GM23338 (cell line): ENCODE results near the gene PPP2R5E. TPM values are rescaled to one million over a fixed set of nuclear protein-coding genes. Genes with fewer than 3 reads are reported as not detected.

Experiments used
- ATAC-seq: fragments of 200-7000 bp; cut with Tn5 transposase; 3 replicates; pipeline ENCODE4 v1.9.1; 2020
- DNase-seq: peaks from one replicate; pipeline ENCODE4 v3.0.0-alpha.2; 2015; ENCODE audit warnings: low spot score
- H2AFZ ChIP-seq: fragments of 200-600 bp; sonication (generic); 2 replicates; pipeline ENCODE4 v1.8.0; 2016; ENCODE audit warnings: antibody characterized with exemption, mild to moderate bottlenecking, moderate library complexity
- H3F3A ChIP-seq: fragments of 200-600 bp; sonication (generic); replicated peaks from 2 replicates; pipeline ENCODE4 v1.8.0; 2017; ENCODE audit warnings: antibody characterized with exemption, mixed run types, low read depth
- H3K27ac ChIP-seq: fragments of 200-600 bp; sonication (generic); 2 replicates; pipeline ENCODE4 v1.6.1; 2016; ENCODE audit warnings: low read depth
- H3K27me3 ChIP-seq: fragments of 200-600 bp; sonication (generic); 2 replicates; pipeline ENCODE4 v1.8.0; 2016; ENCODE audit warnings: mild to moderate bottlenecking, mixed run types, moderate library complexity; ENCODE audit not compliant: insufficient read depth
- H3K36me3 ChIP-seq: fragments of 200-600 bp; sonication (generic); 2 replicates; pipeline ENCODE4 v1.8.0; 2016; ENCODE audit warnings: mild to moderate bottlenecking; ENCODE audit not compliant: insufficient read depth
- H3K4me1 ChIP-seq: fragments of 200-600 bp; sonication (generic); 2 replicates; pipeline ENCODE4 v1.8.0; 2016; ENCODE audit warnings: mild to moderate bottlenecking, moderate library complexity; ENCODE audit not compliant: insufficient read depth
- H3K4me2 ChIP-seq: fragments of 200-600 bp; sonication (generic); 2 replicates; pipeline ENCODE4 v1.7.1; 2017; ENCODE audit warnings: mixed run types
- H3K4me3 ChIP-seq: fragments of 200-600 bp; sonication (generic); 2 replicates; pipeline ENCODE4 v1.6.1; 2016; ENCODE audit warnings: mixed run types
- H3K79me2 ChIP-seq: fragments of 200-600 bp; sonication (generic); replicated peaks from 2 replicates; pipeline ENCODE4 v1.8.0; 2017; ENCODE audit warnings: mild to moderate bottlenecking; ENCODE audit not compliant: insufficient read depth
- H3K9me2 ChIP-seq: fragments of 200-600 bp; sonication (generic); 2 replicates; pipeline ENCODE4 v1.8.0; 2017; ENCODE audit not compliant: insufficient read depth
- H4K20me1 ChIP-seq: fragments of 200-600 bp; sonication (generic); replicated peaks from 2 replicates; pipeline ENCODE4 v1.8.0; 2017; ENCODE audit warnings: mild to moderate bottlenecking; ENCODE audit not compliant: insufficient read depth
- H3K27ac Mint-ChIP-seq: 2 replicates; pipeline ENCODE4 v1.8.0; 2020; ENCODE audit warnings: inconsistent platforms, mild to moderate bottlenecking, moderate library complexity, mixed read lengths
- H3K27me3 Mint-ChIP-seq: 3 replicates; pipeline ENCODE4 v1.8.0; 2022; ENCODE audit warnings: low read depth, mild to moderate bottlenecking, moderate library complexity, mixed read lengths, inconsistent platforms; ENCODE audit not compliant: insufficient read depth, poor library complexity
- H3K36me3 Mint-ChIP-seq: 3 replicates; pipeline ENCODE4 v1.8.0; 2021; ENCODE audit warnings: low read depth, mild to moderate bottlenecking, inconsistent platforms, moderate library complexity, mixed read lengths
- H3K4me1 Mint-ChIP-seq: 3 replicates; pipeline ENCODE4 v1.8.0; 2020; ENCODE audit warnings: mild to moderate bottlenecking, inconsistent platforms, mixed read lengths
- H3K4me3 Mint-ChIP-seq: 3 replicates; pipeline ENCODE4 v1.8.0; 2021; ENCODE audit warnings: moderate library complexity, mild to moderate bottlenecking, inconsistent platforms, mixed read lengths
- H3K9me3 Mint-ChIP-seq: 3 replicates; pipeline ENCODE4 v1.8.0; 2020; ENCODE audit warnings: moderate library complexity, mild to moderate bottlenecking, inconsistent platforms, mixed read lengths
- CTCF ChIP-seq, 2 experiments: fragments of 200-600 bp in 1 of 2; sonication (generic) in 1 of 2; conservative IDR thresholded peaks; 2 replicates each; pipeline versions ENCODE4 v1.5.1 to v1.6.1; 2016 to 2017; ENCODE audit warnings: antibody characterized with exemption in 2 of 2, low read depth in 2 of 2, mild to moderate bottlenecking in 2 of 2, moderate library complexity in 1 of 2
- EZH2 ChIP-seq: fragments of 200-600 bp; sonication (generic); IDR thresholded peaks from one replicate; pipeline ENCODE4 v1.8.0; 2017; ENCODE audit warnings: antibody characterized with exemption, mild to moderate bottlenecking, low read depth; ENCODE audit not compliant: unreplicated experiment
- EZH2phosphoT487 ChIP-seq: fragments of 200-600 bp; sonication (generic); IDR thresholded peaks from one replicate; pipeline ENCODE4 v1.8.1; 2018; ENCODE audit warnings: antibody characterized with exemption; ENCODE audit not compliant: unreplicated experiment
- JUNB ChIP-seq: IDR thresholded peaks from one replicate; pipeline ENCODE4 v1.6.1; 2016; ENCODE audit warnings: antibody characterized with exemption; ENCODE audit not compliant: unreplicated experiment
- NANOG ChIP-seq: IDR thresholded peaks from 2 replicates; pipeline ENCODE4 v1.6.1; 2016; ENCODE audit warnings: antibody characterized with exemption, borderline replicate concordance
- POLR2AphosphoS5 ChIP-seq: IDR thresholded peaks from 2 replicates; pipeline ENCODE4 v1.6.1; 2016; ENCODE audit warnings: antibody characterized with exemption, low read depth
- ZNF462 ChIP-seq: fragments of 250-450 bp; sonication (Bioruptor Pico); IDR thresholded peaks from 2 replicates; pipeline ENCODE4 v1.5.0; 2020; ENCODE audit warnings: mild to moderate bottlenecking, moderate library complexity
- polyA plus RNA-seq: library from polyadenylated mRNA; unstranded; fragments of >200 nt; fragmentation: Nextera tagmentation; extraction: Ambion mirVana; gene quantifications from 2 replicates; pipeline ENCODE4 v1.2.1, GENCODE V29; 2016
- total RNA-seq: library from RNA; depleted of rRNA; stranded (reverse); fragments of >200 nt; shearing (Covaris generic); gene quantifications from 2 replicates; pipeline ENCODE4 v1.2.3, GENCODE V29; 2014

The PPP2R5E gene
- total and polyA plus RNA-seq, 2 experiments from 2014 or later = 40.9 to 45.5 TPM

GRCh38 chr14:63421919-63422318, 121.3 kb downstream of the PPP2R5E start:
- H3K27ac Mint-ChIP-seq = no peak overlapping the region
- peaks cover 13% of the 10 kb centered on the region; the same call in 1 of the 2 replicates for H4K20me1 ChIP-seq
- TF ChIP-seq EZH2phosphoT487 (no peak), EZH2 (no peak), NANOG (no peak)
- no peak overlapping the region for H3K4me2 ChIP-seq
- H3K36me3 Mint-ChIP-seq = peaks cover 16% of the 10 kb centered on the region
- no peak overlapping the region for H3K4me3 ChIP-seq
- peaks cover 52% of the 10 kb centered on the region for H3K79me2 ChIP-seq
- no peak overlapping the region for H3K4me3 Mint-ChIP-seq
- peaks cover 2% of the 10 kb centered on the region for H3K27me3 Mint-ChIP-seq
- no peaks in the 10 kb centered on the region for H3F3A ChIP-seq
- H2AFZ ChIP-seq = no peak overlapping the region
- ATAC-seq = no peak
- H3K27me3 ChIP-seq = no peaks in the 10 kb centered on the region
- H3K36me3 ChIP-seq = no peaks in the 10 kb centered on the region
- no peak overlapping the region for H3K27ac ChIP-seq
- H3K4me1 Mint-ChIP-seq = peaks cover 5% of the 10 kb centered on the region; the same call in 2 of the 3 replicates
- H3K4me1 ChIP-seq = no peaks in the 10 kb centered on the region
- H3K9me3 Mint-ChIP-seq = no peaks in the 10 kb centered on the region; the same call in 2 of the 3 replicates
- H3K9me2 ChIP-seq = no peaks in the 10 kb centered on the region
- no peak for DNase-seq

- H3K36me3 ChIP-seq = no peaks in the 10 kb centered on the region
- H3K27ac Mint-ChIP-seq = no peak overlapping the region
- H3K27me3 Mint-ChIP-seq = peaks cover 2% of the 10 kb centered on the region
- no peaks in the 10 kb centered on the region for H3K27me3 ChIP-seq
- H3K4me2 ChIP-seq = no peak overlapping the region
- H4K20me1 ChIP-seq = peaks cover 12% of the 10 kb centered on the region; the same call in 1 of the 2 replicates
- H3F3A ChIP-seq = no peaks in the 10 kb centered on the region
- H3K4me3 ChIP-seq = no peak overlapping the region
- H3K9me3 Mint-ChIP-seq = no peaks in the 10 kb centered on the region; the same call in 2 of the 3 replicates
- no peaks in the 10 kb centered on the region for H3K4me1 ChIP-seq
- H3K9me2 ChIP-seq = no peaks in the 10 kb centered on the region
- H2AFZ ChIP-seq = no peak overlapping the region
- peaks cover 45% of the 10 kb centered on the region for H3K79me2 ChIP-seq
- ATAC-seq = no peak
- TF ChIP-seq ZNF462 (CRISPR knock-in tag) (no peak), JUNB (no peak), CTCF (conservative IDR thresholded peaks at IDR 0.05; ENCODE audit: low read depth in 2 of 2) (no peak), POLR2AphosphoS5 (no peak)
- peaks cover 16% of the 10 kb centered on the region for H3K36me3 Mint-ChIP-seq
- 0 out of 3 replicates have a peak, but pooled peaks cover 2% of the 10 kb centered on the region for H3K4me1 Mint-ChIP-seq
- DNase-seq = no peak
- H3K27ac ChIP-seq = no peak overlapping the region
- no peak overlapping the region for H3K4me3 Mint-ChIP-seq
Observed at GRCh38 chr14:63421226-63421625, 122.0 kb downstream of the PPP2R5E start.
